Glutamatergic neuron (in vitro differentiated cells): ENCODE data around the gene TAMM41. TPM values are rescaled to one million over a fixed set of nuclear protein-coding genes. Genes with fewer than 3 reads are reported as not detected.

Experiments used
- DNase-seq: peaks from one replicate; pipeline ENCODE4 v3.0.0; 2022
- H3K27ac Mint-ChIP-seq: one replicate; pipeline ENCODE4 v1.8.0; 2020; ENCODE audit warnings: mild to moderate bottlenecking, mixed read lengths, inconsistent platforms; ENCODE audit not compliant: unreplicated experiment
- H3K27me3 Mint-ChIP-seq: one replicate; pipeline ENCODE4 v1.8.0; 2020; ENCODE audit warnings: mild to moderate bottlenecking, moderate library complexity, mixed read lengths, inconsistent platforms; ENCODE audit not compliant: unreplicated experiment
- H3K36me3 Mint-ChIP-seq: one replicate; pipeline ENCODE4 v1.8.0; 2020; ENCODE audit warnings: mild to moderate bottlenecking, mixed read lengths, inconsistent platforms; ENCODE audit not compliant: unreplicated experiment
- H3K4me1 Mint-ChIP-seq: one replicate; pipeline ENCODE4 v1.8.0; 2020; ENCODE audit warnings: mild to moderate bottlenecking, low read depth, mixed read lengths, inconsistent platforms; ENCODE audit not compliant: unreplicated experiment
- H3K4me3 Mint-ChIP-seq: one replicate; pipeline ENCODE4 v1.8.0; 2020; ENCODE audit warnings: mild to moderate bottlenecking, mixed read lengths, inconsistent platforms; ENCODE audit not compliant: unreplicated experiment
- H3K9me3 Mint-ChIP-seq: one replicate; pipeline ENCODE4 v1.8.0; 2020; ENCODE audit warnings: mild to moderate bottlenecking, moderate library complexity, mixed read lengths, inconsistent platforms; ENCODE audit not compliant: unreplicated experiment
- total RNA-seq: library from RNA; stranded (reverse); fragmentation: NEBNext Ultra II Directional; extraction: Animal tissue kit (Norgen Biotek cat#: 25700); gene quantifications from one replicate; pipeline ENCODE4 v1.2.1, GENCODE V29; 2021; ENCODE audit not compliant: unreplicated experiment
- TF ChIP-seq, protein P1 (sequence below): fragments of 200-600 bp; sonication (generic); IDR thresholded peaks from one replicate; pipeline ENCODE4 v1.5.0; 2021; ENCODE audit not compliant: partially characterized antibody, unreplicated experiment

The TAMM41 gene
- total RNA-seq, 1 donor from 2014 or later = 23.4 TPM

DNA sequence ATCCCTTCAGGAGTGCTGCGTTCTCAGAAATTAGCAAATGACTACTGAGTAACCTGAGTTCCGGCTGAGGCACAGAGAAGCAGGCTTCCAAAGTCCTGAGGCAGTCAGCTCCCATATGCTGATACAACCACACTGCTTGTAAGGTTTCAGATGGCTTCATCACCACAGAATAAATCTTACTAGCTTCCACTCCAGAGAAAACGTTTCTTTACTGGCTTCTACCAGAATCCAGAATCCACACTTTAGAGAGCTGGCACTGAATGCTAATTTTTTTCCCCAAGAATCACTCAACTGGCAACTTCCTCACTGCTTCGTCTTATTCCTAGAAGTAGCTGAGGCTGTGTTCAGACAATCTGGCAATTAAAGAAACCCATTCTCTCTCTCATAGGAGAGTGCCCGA, 21.4 kb downstream of the TAMM41 start:
- Mint-ChIP-seq H3K27ac (no peak overlapping the region), H3K36me3 (no peaks in the 10 kb centered on the region), H3K4me1 (no peaks in the 10 kb centered on the region), H3K4me3 (no peak overlapping the region), H3K9me3 (no peaks in the 10 kb centered on the region), H3K27me3 (no peaks in the 10 kb centered on the region)
- TF ChIP-seq, protein P1, sequence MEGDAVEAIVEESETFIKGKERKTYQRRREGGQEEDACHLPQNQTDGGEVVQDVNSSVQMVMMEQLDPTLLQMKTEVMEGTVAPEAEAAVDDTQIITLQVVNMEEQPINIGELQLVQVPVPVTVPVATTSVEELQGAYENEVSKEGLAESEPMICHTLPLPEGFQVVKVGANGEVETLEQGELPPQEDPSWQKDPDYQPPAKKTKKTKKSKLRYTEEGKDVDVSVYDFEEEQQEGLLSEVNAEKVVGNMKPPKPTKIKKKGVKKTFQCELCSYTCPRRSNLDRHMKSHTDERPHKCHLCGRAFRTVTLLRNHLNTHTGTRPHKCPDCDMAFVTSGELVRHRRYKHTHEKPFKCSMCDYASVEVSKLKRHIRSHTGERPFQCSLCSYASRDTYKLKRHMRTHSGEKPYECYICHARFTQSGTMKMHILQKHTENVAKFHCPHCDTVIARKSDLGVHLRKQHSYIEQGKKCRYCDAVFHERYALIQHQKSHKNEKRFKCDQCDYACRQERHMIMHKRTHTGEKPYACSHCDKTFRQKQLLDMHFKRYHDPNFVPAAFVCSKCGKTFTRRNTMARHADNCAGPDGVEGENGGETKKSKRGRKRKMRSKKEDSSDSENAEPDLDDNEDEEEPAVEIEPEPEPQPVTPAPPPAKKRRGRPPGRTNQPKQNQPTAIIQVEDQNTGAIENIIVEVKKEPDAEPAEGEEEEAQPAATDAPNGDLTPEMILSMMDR = no peak
- no peak for DNase-seq

DNA sequence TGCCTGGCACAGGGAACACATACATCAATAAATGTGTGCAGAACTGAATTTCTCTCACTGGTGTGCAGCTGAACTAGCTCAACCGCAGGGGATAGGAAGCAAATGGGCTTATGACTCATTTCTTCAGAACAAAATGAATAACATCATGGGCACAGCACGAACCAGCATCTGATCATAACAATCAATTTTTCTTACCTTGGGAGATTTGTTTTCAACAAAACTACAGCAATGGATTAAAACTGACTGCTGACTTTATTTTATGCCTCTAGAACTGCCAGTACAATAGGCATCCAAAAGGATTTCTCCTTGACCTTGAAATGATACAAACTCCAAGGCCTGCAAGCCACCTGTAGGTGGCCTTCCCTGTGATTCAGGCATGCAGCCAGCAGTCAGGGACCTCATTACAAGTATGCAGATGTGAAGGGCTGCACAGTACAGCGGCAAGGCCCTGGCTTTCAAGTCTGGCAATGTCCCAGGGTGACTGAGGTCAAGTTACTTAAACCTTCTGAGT, 26.1 kb downstream of the TAMM41 start:
- H3K27ac Mint-ChIP-seq = no peak overlapping the region
- no peaks in the 10 kb centered on the region for H3K27me3 Mint-ChIP-seq
- DNase-seq = no peak
- TF ChIP-seq, protein P1 = no peak
- H3K36me3 Mint-ChIP-seq = no peaks in the 10 kb centered on the region
- H3K4me3 Mint-ChIP-seq = no peak overlapping the region
- peaks cover 4% of the 10 kb centered on the region for H3K4me1 Mint-ChIP-seq
- no peaks in the 10 kb centered on the region for H3K9me3 Mint-ChIP-seq

DNA sequence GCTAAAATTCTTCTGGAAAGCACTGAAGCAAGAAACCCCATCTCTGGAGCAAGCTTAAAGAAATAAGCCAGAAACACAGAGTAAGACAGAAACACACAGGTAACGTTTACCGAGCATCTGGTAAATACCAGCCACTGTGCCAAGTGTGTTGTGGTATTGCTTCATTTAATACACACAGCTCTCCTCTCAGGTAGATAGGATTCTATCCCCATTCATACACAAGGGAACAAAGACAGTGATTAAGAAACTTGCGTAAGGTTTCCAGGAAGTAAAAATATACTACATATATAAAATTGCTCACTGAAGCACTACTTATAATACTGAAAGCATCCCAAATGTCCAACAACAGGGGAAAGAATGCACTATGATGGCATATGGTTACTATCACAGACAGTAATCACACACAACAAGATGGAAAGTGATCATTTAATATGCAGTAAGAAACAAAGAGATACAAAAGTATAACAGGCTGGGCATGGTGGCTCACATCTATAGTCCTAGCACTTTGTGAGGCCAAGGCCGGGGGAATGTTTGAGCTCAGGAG, 27.5 kb downstream of the TAMM41 start:
- TF ChIP-seq, protein P1 = no peak
- Mint-ChIP-seq H3K27ac (no peak overlapping the region), H3K9me3 (no peaks in the 10 kb centered on the region), H3K27me3 (no peaks in the 10 kb centered on the region), H3K4me1 (peaks cover 4% of the 10 kb centered on the region), H3K4me3 (no peak overlapping the region), H3K36me3 (no peaks in the 10 kb centered on the region)
- DNase-seq = no peak

DNA sequence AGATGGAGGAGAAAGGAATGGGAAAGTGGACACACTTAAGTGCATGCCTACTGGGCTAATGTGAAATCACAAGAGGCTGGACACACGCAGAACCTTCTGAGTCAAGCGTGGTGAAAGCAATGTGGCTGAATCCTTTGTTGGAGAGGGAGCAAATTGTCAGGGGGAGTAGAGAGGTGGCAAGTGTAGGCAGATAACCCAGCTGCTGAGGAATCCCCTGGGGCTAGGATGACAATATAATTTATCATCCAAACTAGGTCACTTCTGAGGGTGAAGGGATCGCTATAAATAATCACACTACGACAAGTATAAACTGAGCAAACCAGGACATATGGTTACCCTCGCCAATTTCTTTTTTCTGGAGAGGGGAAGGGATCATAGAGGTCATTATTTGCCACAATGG, 28.7 kb downstream of the TAMM41 start:
- H3K9me3 Mint-ChIP-seq = no peaks in the 10 kb centered on the region
- H3K27ac Mint-ChIP-seq = no peak overlapping the region
- no peaks in the 10 kb centered on the region for H3K36me3 Mint-ChIP-seq
- TF ChIP-seq, protein P1 = no peak
- peaks cover 4% of the 10 kb centered on the region for H3K4me1 Mint-ChIP-seq
- H3K27me3 Mint-ChIP-seq = no peaks in the 10 kb centered on the region
- H3K4me3 Mint-ChIP-seq = no peak overlapping the region
- no peak for DNase-seq

DNA sequence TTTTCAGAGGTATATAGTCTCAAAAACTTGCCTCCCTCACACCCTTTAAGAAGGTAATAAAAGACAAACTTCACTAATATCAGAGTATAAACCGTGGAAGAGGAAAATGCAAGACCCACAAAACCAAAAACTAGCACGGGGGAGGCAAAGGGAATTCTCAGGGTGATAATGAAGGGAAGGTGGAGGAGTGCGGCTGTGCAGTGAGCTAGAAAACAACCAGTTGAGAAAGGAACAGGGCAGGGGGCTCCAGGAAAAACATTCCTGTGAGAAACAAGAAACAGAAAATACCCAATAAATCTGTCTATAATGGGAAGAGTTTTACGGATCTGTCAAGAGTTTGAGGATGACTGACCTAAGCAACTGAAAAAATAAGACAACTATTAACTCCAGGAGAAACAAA, 31.6 kb downstream of the TAMM41 start:
- Mint-ChIP-seq H3K4me1 (peaks cover 4% of the 10 kb centered on the region), H3K27me3 (no peaks in the 10 kb centered on the region)

More for the DNA sequence above, 31.6 kb downstream of the TAMM41 start:
- Mint-ChIP-seq H3K36me3 (no peaks in the 10 kb centered on the region), H3K27ac (no peak overlapping the region), H3K4me3 (no peak overlapping the region), H3K9me3 (no peaks in the 10 kb centered on the region)
- DNase-seq = no peak
- TF ChIP-seq, protein P1 = no peak
